DOHH2 (cell line): ENCODE results near the gene METTL22.

Experiments
- CTCF ChIP-seq: fragments of 200-600 bp; sonication (generic); IDR thresholded peaks from one replicate; pipeline ENCODE4 v1.5.1; 2014; ENCODE audit warnings: antibody characterized with exemption, mild to moderate bottlenecking, low read depth, low read length; ENCODE audit not compliant: poor library complexity, severe bottlenecking
- EZH2phosphoT487 ChIP-seq: fragments of 200-600 bp; sonication (generic); IDR thresholded peaks from 2 replicates; pipeline ENCODE4 v1.6.1; 2017; ENCODE audit warnings: borderline replicate concordance, mild to moderate bottlenecking, antibody characterized with exemption, low read length, moderate library complexity, mixed read lengths

GRCh38 chr16:8648877-8649276 lies 27.4 kb downstream of the METTL22 start:
- TF ChIP-seq CTCF (no peak), EZH2phosphoT487 (no peak)
